ENCODE data around the gene NSDHL.

The NSDHL gene

GRCh38 chrX:152917656-152918579 is 87.1 kb downstream of the NSDHL start:
- H3K36me3 ChIP-seq (ENCODE audit: insufficient read depth, low read length), result no peaks in the 10 kb centered on the region
- H3K27me3 ChIP-seq (ENCODE audit: insufficient read depth, low read length), result no peaks in the 10 kb centered on the region
- H3K4me1 ChIP-seq (ENCODE audit: insufficient read depth, low read length), result 0 out of 2 replicates have a peak, but pooled peaks cover 4% of the 10 kb centered on the region
- no peak overlapping the region for H3K9ac ChIP-seq (ENCODE audit: low read depth, low read length)
- H3K27ac ChIP-seq (ENCODE audit: low read depth, low read length), result no peak overlapping the region
- 90% methylated on average over 21 of the region's 21 CpGs for WGBS
- H3K9me3 ChIP-seq (ENCODE audit: insufficient read depth, low read depth, low read length), result no peaks in the 10 kb centered on the region
- H3K4me3 ChIP-seq (ENCODE audit: low read length), result no peak overlapping the region

GRCh38 chrX:152918707-152919106 is 87.8 kb downstream of the NSDHL start:
- Histone ChIP-seq H3K9me3 (ENCODE audit: insufficient read depth, low read depth, low read length) (no peaks in the 10 kb centered on the region), H3K27ac (ENCODE audit: low read depth, low read length) (no peak overlapping the region), H3K4me3 (ENCODE audit: low read length) (no peak overlapping the region), H3K9ac (ENCODE audit: low read depth, low read length) (no peak overlapping the region), H3K4me1 (ENCODE audit: insufficient read depth, low read length) (0 out of 2 replicates have a peak, but pooled peaks cover 4% of the 10 kb centered on the region), H3K36me3 (ENCODE audit: insufficient read depth, low read length) (no peaks in the 10 kb centered on the region), H3K27me3 (ENCODE audit: insufficient read depth, low read length) (no peaks in the 10 kb centered on the region)
- WGBS, result 85% methylated on average over 6 of the region's 7 CpGs
